Hematopoietic multipotent progenitor cell treated with erythropoietin and hydrocortisone succinate and interleukin-3 and kit ligand, for 15 days (in vitro differentiated cells): ENCODE measurements around the gene ADAP1.
"Not testable (repeated sequence)": the region's sequence is repeated elsewhere in the genome, so short reads cannot be mapped to it uniquely, and the experiment has no call there.

Experiments
- DNase-seq: peaks from one replicate; pipeline ENCODE4 v3.0.0-alpha.2; 2015; ENCODE audit warnings: low spot score

Gene ADAP1

DNA sequence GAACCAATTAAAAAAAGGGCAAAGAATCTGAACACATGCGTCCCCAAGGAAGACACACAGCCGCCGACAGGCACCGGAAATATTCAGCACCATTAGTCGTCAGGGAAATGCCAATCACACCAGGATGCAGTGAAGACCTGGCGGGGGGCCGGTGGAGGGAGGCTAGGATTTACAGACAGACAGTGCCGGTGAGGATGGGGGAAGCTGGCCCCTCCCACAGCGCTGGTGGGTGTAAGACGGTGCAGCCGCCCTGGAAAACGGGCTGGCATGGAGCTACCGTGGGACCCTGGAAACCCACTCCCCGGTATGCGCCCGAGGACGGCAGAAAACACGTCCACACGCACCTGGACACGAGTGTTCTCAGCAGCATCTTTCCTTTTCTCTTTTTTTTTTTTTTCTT lies 4.8 kb upstream of the ADAP1 start:
- DNase-seq = no peak

DNA sequence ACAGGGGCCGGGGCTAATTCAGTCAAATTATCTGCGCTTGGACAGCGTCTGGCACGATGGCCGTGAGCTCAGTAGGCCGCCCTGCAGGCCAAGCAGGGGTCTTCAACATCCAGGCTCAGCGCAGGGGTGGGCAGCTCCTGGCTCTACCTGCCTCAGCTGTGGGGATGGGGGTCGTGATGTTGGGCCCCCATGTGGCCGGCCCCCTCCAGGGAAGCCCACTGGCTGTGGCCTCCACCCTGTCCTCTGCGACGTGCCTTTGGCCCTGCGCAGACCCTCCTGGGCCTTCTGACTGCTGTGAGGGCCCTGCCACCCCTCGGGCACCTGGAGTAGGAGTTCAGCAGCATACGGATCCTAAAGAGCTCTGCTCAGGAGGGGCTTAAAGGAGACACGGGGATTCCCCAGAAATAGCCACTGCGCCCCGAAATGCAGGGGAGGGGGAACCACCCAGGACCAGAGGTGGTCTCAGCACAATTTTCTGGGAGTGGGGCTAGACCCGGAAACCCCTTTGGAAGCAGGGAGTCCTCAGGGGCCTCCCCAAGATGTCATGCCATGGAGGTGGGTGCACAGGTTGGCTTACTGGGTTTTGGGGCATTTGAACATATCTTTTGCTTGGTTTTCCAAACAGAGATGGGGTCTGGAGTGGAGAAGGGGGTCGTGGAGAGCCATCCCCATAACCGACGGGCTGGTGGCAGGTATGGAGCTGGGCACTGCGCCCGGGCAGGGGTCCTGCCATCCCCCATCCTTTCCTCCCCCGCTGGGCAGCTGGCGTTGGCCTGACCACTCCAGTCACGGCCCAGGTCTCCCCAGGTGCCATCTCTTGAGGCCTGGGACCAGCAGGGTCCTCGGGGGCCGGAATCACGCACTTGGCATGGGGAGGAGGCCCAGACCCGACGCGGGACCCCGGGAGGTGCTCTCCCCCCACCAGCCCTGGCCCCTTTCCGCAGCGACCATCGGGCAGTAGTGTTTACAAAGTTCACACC lies 4.0 kb upstream of the ADAP1 start:
- DNase-seq = no peak

DNA sequence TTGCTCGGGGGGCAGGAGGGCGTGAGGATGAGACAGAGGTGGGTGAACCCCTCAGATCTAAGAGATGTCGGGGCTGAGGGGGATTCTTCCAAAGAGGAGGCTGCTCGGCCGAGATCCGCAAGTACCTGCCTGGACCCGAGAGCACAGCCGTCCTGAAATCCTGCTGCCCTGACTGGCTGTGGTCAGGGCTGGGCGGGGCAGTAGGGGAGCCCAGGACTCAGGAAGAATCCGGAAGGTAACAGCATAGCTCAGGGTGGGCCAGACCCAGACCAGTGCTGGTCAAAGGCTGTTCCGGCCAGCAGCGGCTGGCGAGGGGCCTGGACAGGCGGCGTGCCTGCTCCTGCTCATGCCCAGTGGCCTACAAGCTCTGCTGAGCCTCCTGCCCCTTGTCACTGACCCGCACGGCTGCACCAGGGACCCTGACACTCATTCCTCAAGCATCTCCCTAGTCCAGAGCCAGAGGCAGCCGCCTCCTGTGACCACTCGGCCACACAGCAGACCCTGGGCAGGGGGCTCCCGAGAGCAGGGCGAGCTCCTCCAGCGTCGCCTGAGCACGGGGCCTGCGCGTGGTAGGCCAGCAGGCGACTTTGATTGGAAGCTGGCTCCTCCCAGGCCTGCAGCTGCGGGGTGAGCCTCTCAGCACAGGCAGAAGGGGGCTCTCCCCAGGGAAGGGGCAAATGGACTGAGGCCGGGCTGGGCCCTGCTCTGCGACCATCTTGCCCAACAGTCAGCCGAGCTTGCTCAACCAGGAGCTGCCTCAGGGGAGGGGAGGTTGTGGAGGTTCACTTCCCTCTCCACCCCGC lies 3.1 kb upstream of the ADAP1 start:
- DNase-seq = no peak

- no peak for DNase-seq
Observed at GRCh38 chr7:956031-956430, 1.6 kb upstream of the ADAP1 start.

GRCh38 chr7:953547-954327 lies 743 bp downstream of the ADAP1 start:
- no peak for DNase-seq

DNA sequence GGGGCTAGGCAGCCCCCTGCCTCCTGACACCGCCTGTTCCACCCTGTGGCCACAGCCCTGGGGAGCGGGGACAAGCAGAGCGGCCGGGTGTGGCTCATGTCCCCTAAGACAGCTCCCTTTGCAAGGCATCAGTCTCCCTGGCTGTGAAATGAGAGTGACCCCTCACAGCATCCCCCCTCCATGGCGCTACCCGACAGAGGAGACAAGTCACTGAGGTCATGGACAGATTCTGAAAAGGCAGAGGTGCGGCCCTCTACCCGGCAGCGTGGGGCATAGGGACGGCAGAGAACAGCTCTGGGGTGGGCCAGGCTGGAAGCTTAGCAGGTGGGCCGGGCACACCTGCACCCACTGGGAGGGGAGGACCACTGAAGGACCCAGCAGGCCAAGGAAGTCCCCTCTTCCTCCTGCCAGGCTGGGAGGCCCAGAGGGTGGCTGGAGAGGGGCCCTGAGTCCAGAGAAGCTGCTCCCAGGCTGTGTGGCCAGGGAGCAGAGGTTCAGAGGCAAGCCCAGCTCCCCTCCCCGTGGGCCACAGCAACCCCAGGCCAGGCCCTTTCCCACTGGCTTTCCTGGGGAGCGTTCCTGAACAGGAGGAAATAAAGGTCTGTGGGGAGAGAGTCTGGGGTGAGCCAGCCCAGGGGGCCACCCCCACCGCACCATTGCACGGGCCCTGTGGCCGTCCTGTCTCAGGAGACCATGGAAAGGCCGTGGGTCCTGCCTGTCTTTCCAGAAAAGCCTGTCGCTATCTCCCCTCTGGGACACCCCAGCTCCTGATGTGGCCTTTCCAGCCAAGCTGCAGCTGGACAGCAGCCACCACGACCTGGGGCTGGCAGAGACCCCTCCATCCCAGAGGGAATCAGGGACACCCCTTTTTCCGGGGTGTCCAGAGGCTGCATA lies 1.7 kb downstream of the ADAP1 start:
- no peak for DNase-seq

- DNase-seq = no peak
Observed at GRCh38 chr7:951881-952547, 2.5 kb downstream of the ADAP1 start.

GRCh38 chr7:949021-949934 lies 5.2 kb downstream of the ADAP1 start:
- DNase-seq = no peak

- no peak for DNase-seq
Observed at GRCh38 chr7:947391-948210, 6.9 kb downstream of the ADAP1 start.

- no peak for DNase-seq
Observed at GRCh38 chr7:946256-946996, 8.1 kb downstream of the ADAP1 start.

- DNase-seq = no peak
Observed at GRCh38 chr7:945556-946255, 8.8 kb downstream of the ADAP1 start.

DNA sequence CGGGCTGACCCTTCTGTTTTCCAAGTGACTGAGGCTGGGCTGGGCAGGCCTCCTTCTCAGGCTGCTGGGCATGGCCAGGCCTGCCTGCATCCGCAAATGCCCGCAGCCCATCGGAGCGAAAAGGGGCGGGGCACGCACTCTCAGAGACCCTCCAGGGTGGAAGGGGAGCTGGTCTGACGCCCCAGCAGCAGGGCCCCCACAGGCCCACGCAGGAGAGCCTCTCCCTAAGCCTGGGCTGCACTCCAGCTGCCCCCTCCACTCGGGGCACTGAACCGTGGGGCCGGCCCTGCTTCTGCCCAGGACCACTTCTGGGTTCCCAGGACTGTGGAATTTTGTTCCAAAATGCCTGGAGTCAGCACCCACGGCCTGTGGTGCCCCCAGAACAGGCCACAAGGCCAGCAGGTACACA lies 9.3 kb downstream of the ADAP1 start:
- no peak for DNase-seq

- no peak for DNase-seq
Observed at GRCh38 chr7:944744-945143, 9.7 kb downstream of the ADAP1 start.

DNA sequence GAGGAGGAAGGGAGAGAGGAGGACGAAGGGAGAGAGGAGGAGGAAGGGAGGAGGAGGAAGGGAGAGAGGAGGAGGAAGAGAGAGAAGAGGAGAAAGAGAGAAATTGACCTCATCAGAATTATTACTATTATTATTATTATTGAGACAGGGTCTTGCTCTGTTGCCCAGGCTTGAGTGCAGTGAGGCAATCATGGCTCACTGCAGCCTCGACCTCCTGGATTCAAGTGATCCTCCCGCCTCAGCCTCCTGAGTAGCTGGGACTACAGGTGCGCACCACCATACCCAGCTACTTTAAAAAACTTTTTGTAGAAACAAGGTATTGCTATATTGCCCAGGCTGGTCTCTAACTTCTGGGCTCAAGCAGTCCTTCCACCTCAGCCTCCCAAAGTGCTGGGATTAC lies 10.7 kb downstream of the ADAP1 start:
- DNase-seq = not testable (repeated sequence)

- DNase-seq = no peak
Observed at GRCh38 chr7:940599-941408, 13.7 kb downstream of the ADAP1 start.

DNA sequence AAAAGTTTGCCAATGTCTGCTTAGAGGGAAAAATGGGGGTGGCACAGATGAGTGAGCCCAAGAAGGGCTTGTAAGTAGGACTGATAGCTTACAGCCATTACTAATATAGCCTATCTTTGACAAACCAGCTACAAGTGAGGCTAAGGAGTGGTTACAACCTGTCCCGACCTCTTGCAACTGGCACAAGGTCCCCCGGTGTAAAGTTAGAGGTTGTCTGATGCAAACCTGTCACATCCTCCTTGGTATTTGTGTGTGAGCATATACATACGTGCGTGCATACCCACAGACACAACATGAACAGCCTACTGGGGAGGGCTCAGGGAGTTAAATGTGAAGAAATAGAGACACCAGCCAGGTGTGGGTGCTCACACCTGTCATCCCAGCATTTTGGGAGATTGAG lies 14.6 kb downstream of the ADAP1 start:
- DNase-seq = no peak
